GM19023 (cell line): ENCODE measurements around the gene TMEM51.

ENCODE experiments used
- ATAC-seq: cut with Tn5 transposase; IDR thresholded peaks from one replicate; pipeline ENCODE4 v1.9.1; 2021; ENCODE audit warnings: mild to moderate bottlenecking, moderate library complexity; ENCODE audit not compliant: unreplicated experiment

The TMEM51 gene

GRCh38 chr1:15262706-15263105 is 109.2 kb downstream of the TMEM51 start:
- no peak for ATAC-seq

DNA sequence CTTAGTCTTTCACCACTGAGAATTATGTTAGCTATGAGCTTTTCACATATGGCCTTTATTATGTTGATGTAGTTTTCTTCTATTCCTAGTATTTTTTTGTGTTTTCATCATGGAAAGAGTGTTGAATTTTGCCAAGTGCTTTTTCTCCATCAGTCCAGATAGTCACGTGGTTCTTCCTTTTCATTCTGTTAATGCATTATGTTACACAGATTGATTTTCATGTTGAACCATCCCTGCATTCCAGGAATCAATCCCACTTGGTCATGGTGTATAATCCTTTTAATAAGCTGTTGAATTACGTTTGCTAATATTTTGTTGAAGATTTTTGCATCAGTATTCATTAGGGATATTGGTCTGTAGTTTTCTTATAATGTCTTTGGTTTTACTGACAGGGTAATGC is 111.2 kb downstream of the TMEM51 start:
- ATAC-seq, result no peak
